Brain pericyte (primary cell): ENCODE measurements around the gene ELN.

ENCODE experiments used
- DNase-seq: peaks from one replicate; pipeline ENCODE4 v3.0.0-alpha.2; 2012; ENCODE audit warnings: low read depth, low spot score

ELN gene

DNA sequence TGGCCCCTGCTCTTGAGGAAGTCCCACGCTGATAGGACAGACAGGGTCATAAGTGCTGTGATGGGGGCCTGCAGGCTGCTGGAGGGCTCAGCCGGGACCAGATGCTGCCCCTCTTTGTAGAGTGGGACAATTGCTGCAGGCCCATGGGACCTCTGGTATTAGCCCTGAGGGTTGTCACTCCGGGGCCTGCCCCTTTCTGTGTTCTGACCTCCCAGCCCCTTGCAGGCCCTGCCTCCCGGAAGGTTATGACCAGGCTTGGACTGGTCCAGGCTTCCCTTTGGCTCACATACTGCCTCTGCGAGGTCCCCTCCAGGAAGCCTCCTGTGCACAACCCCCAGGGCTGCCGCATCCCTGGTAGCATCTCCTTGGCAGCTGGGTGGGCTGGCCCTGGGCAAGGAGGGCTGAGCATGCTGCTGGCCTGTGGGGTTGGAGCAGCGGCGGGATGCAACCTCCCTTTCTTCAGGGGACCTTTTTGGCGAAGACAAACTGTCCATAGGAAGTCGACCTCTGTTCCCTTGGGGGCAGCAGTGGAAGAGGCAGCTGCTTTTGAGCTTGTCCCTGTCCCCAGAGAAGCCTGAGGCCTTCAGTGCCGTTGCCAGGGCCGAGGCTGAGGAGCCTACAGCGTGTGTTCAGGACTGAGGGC, 64.5 kb downstream of the ELN start:
- no peak for DNase-seq

GRCh38 chr7:74092964-74093471, 65.0 kb downstream of the ELN start:
- no peak for DNase-seq

GRCh38 chr7:74093671-74094223, 65.8 kb downstream of the ELN start:
- DNase-seq = no peak

DNA sequence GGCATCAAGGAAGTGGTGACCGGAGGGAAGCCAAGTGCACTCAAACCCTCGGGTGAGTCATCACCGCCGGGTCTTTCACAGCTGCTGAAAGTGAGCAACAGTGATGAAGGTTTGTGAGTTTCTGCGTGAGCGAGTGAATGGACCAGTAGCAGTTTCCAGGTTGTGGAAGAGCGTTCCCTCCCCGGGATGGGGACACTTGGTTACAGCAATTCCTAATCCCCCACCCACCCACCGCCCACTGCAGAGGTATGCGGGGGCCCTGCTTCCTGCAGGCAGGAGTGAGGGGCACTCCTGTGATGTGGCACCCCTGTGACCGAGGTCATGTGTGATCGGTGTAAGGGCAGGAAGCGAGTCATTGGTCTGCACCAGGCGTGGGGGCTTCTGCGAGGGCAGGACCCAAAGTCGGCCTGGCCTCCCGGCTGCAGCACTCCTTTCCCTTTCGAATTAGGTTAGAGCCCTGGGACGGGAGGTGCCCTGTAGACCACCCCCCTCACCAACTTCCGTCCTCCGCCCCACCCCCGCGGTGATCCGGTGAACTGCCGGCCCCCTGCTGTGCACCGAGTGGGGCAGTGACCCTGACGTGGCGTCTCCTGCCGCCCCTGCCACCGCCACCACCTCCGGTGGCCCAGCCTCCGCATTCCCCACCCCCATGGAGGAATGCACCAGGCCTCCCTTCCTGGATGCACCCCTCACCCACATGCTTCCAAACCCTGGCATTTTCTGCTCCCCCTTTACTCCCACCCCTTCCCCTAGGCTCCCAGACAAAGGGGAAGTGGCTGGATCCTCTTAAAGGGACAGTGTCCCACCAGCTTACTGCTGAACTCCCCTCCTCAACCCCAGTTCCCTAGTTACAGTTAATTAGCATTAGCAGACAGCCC, 66.5 kb downstream of the ELN start:
- peak; percentile 67 for DNase-seq

DNA sequence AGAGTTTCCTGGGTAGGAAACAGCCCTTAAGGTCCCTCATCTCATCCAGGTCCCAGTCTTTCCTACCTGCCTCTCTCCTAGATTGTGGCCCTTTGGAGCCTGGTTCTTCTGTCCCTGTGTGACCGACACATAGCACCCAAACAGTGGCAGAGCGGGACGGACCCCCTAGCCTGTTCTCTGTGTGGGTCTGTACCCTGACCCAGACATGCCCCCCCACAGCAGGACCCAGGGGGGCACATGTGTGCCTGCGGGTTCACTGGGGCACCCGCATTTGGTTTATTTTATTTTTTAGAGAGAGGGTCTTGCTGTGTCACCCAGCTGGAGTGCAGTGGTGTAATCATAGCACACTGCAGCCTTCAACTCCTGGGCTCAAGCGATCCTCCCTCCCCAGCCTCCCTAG, 67.2 kb downstream of the ELN start:
- DNase-seq = no peak

DNA sequence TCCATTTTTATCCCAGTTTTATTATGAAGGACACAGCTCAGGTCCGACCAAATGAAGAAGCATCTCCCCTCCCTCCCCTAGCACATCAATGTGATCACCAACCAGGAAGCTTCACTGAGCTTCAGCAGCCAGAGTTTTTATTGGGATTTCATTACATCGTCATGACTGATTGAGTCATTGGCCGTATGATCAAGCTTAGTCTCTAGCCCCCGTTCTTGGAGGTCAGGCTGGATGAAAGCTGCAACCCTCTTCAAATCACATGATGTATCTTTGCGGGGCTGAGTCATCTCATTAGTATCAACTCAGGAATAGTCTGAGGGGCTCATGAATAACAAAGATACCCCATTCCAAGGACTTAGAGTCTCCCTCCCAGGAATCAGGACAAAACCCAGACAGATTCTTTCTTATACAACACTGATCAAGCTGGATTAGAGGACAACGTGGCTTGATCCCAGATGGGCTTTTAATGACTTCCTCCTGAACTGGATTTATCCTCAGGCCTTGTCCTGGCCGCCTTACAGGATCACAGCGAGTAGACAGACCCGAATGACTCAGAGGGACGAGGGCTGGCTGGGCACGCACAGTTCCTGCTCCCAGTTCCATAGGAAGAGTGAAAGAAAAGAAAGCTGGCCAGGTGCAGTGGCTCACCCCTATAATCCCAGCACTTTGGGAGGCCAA, 70.1 kb downstream of the ELN start:
- DNase-seq = peak; percentile 61

DNA sequence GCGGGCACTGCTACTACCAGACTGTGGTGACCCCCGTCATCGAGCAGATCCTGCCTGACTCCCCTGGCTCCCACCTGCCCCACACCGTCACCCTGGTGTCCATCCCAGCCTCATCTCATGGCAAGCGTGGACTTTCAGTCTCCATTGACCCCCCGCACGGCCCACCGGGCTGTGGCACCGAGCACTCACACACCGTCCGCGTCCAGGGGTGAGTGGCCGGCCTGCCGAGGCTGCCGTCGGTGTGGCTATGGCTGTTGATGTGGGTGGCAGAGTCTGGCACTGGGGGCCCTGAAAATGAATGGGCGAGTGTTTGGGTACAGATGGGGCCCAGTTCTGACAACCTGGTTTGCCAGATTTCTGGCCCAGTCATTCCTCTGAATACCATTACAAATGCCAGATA, 71.1 kb downstream of the ELN start:
- no peak for DNase-seq

DNA sequence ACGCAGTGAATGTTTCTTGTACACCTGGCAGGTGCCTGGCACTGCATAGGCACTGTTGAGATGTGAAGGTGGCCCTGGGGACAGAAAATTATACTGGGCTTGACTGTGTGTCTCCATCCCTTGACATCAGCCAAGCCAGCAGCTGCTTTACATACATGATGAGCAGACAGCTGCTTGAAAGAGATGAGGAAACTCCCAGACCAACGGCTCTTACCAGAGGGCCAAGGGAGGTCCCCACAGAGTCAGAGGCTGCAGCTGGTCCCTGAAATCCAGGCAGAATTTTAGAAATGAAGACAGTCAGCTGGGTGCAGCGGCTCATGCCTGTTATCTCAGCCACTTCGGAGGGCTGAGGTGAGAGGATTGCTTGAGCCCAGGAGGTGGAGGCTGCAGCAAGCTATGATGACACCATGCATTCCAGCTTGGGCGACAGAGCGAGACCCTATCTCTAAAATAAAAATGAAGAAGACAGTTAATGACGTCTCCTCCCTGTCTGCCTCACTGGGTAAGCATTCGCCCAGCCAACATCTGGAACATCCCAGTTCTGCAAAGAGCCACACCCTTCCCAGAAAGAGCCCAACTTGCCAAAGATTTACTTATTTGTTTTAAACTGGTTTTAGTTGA, 73.2 kb downstream of the ELN start:
- no peak for DNase-seq

- DNase-seq = no peak
Observed at GRCh38 chr7:74103219-74103772, 75.3 kb downstream of the ELN start.

DNA sequence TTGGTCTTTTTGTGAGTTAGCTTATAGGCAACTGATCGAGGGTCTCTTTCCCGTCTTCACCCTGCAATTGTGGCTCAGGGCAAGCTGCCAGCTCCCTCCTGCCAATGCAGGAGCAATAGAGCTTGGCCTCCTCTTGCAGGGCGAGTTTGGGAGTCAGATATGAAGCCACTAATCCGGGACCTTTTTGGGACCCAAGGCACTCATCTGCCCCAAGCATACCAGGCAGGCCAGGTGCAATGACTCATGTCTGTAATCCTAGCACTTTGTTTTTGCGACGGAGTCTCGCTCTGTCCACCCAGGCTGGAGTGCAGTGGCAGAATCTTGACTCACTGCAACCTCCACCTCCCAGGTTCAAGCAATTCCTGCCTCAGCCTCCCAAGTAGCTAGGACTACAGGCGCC, 76.7 kb downstream of the ELN start:
- DNase-seq = no peak

- no peak for DNase-seq
Observed at GRCh38 chr7:74105992-74106391, 78.0 kb downstream of the ELN start.

- no peak for DNase-seq
Observed at GRCh38 chr7:74106846-74107245, 78.9 kb downstream of the ELN start.

- no peak for DNase-seq
Observed at GRCh38 chr7:74115326-74115725, 87.4 kb downstream of the ELN start.

GRCh38 chr7:74116356-74116755, 88.4 kb downstream of the ELN start:
- DNase-seq = no peak
